Measurements from ENCODE around the gene LDLRAD1. TPM values are rescaled to one million over a fixed set of nuclear protein-coding genes. Genes with fewer than 3 reads are reported as not detected.
A peak's percentile ranks its signal among the peaks of the same experiment; 100 is the strongest.
"Not testable (repeated sequence)": the region's sequence is repeated elsewhere in the genome, so short reads cannot be mapped to it uniquely, and the experiment has no call there.

LDLRAD1 gene
- total RNA-seq, 1 donor from 2014 or later, result 0.41 TPM

DNA sequence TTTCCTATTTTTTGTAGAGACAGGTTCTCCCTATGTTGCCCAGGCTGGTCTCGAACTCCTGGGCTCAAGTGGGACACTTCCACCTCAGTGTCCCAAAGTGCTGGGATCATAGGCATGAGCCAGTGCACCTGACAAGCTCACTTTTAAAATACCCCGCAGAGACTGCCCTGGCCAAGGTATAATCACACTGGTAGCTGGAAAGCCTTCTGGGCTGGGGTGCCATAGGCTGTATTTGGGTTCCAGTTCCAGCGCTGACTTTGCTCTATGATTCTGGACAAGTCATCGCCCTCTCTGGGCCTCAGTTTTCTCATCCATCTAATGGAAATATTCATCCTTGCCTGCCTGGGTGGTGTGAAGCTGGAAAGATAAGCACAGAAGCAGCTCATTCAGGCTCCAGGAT is 10.4 kb downstream of the LDLRAD1 start:
- no peak overlapping the region for H3K4me3 ChIP-seq
- intact Hi-C loops (cut with DNase I), result no loop called here
- no peak overlapping the region for H3K27ac ChIP-seq
- DNase-seq, result peak; percentile 9
- ATAC-seq, result no peak
- TF ChIP-seq, protein P1, sequence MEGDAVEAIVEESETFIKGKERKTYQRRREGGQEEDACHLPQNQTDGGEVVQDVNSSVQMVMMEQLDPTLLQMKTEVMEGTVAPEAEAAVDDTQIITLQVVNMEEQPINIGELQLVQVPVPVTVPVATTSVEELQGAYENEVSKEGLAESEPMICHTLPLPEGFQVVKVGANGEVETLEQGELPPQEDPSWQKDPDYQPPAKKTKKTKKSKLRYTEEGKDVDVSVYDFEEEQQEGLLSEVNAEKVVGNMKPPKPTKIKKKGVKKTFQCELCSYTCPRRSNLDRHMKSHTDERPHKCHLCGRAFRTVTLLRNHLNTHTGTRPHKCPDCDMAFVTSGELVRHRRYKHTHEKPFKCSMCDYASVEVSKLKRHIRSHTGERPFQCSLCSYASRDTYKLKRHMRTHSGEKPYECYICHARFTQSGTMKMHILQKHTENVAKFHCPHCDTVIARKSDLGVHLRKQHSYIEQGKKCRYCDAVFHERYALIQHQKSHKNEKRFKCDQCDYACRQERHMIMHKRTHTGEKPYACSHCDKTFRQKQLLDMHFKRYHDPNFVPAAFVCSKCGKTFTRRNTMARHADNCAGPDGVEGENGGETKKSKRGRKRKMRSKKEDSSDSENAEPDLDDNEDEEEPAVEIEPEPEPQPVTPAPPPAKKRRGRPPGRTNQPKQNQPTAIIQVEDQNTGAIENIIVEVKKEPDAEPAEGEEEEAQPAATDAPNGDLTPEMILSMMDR (IDR thresholded peaks at IDR 0.05), result no peak
- no peaks in the 10 kb centered on the region for H3K36me3 ChIP-seq
- H3K9me3 ChIP-seq, result no peaks in the 10 kb centered on the region
- no peaks in the 10 kb centered on the region for H3K4me1 ChIP-seq
- H3K27me3 ChIP-seq, result peaks cover 3% of the 10 kb centered on the region

- Histone ChIP-seq H3K4me1 (peaks cover 5% of the 10 kb centered on the region), H3K4me3 (no peak overlapping the region), H3K27me3 (peaks cover 3% of the 10 kb centered on the region), H3K27ac (no peak overlapping the region), H3K9me3 (no peaks in the 10 kb centered on the region), H3K36me3 (no peaks in the 10 kb centered on the region)
- DNase-seq, result peak; percentile 10
- intact Hi-C loops (cut with DNase I), result no loop called here
- no peak for ATAC-seq
- TF ChIP-seq, protein P1 (IDR thresholded peaks at IDR 0.05), result no peak
Observed at GRCh38 chr1:54006508-54006907, 11.5 kb downstream of the LDLRAD1 start.

DNA sequence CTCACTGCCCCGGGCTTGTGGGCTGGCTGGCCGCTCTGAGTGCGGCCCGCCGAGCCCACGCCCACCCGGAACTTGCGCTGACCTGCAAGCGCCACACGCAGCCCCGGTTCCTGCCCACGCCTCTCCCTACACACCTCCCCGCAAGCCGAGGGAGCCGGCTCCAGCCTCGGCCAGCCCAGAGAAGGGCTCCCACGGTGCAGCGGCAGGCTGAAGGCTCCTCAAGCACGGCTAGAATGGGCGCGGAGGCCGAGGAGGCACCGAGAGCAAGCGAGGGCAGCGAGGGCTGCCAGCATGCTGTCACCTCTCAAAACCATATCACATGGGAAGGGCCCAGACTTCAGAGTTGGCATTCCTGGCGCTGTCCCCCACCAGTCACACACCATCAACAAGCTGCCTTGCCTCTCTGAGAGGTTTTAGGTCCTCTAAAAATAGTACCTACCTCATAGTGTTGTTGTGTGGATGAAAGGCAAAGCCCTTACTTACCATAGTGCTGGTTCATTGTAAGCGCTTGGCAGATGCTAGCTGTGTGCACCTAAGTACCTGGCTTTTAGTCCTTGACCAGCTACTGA is 13.4 kb downstream of the LDLRAD1 start:
- H3K36me3 ChIP-seq, result no peaks in the 10 kb centered on the region
- TF ChIP-seq, protein P1 (IDR thresholded peaks at IDR 0.05), result no peak

DNA sequence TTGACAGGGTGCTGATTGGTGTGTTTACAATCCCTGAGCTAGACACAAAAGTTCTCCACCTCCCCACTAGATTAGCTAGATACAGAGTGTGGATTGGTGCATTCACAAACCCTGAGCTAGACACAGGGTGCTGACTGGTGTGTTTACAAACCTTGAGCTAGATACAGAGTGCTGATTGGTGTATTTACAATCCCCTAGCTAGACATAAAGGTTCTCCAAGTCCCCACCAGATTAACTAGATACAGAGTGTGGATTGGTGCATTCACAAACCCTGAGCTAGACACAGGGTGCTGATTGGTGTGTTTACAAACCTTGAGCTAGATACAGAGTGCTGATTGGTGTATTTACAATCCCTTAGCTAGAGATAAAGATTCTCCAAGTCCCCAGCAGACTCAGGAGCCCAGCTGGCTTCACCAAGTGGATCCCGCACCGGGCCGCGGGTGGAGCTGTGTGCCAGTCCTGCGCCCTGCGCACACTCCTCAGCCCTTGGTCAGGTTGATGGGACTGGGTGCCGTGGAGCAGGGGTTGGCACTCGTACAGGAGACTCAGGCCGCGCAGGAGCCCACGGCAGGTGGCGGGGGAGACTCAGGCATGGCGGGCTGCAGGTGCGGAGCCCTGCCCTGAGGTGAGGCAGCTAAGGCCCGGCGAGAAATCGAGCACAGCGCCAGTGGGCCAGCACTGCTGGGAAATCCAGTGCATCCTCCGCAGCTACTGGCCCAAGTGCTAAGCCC is 14.1 kb downstream of the LDLRAD1 start:
- H3K4me3 ChIP-seq; H3K27me3 ChIP-seq; ATAC-seq; H3K9me3 ChIP-seq; H3K27ac ChIP-seq; H3K4me1 ChIP-seq; intact Hi-C loops (cut with DNase I); H3K36me3 ChIP-seq: not testable (repeated sequence)
- peak; percentile 54 for DNase-seq

More for the DNA sequence above, 13.4 kb downstream of the LDLRAD1 start:
- Histone ChIP-seq H3K9me3 (no peaks in the 10 kb centered on the region), H3K27me3 (no peaks in the 10 kb centered on the region), H3K4me3 (no peak overlapping the region), H3K27ac (no peak overlapping the region), H3K4me1 (peaks cover 5% of the 10 kb centered on the region)
- DNase-seq, result peak; percentile 42
- ATAC-seq, result no peak
- intact Hi-C loops (cut with DNase I), result no loop called here

GRCh38 chr1:54003249-54003646 is 14.7 kb downstream of the LDLRAD1 start:
- Histone ChIP-seq H3K9me3 (no peaks in the 10 kb centered on the region), H3K4me1 (peaks cover 5% of the 10 kb centered on the region), H3K36me3 (no peaks in the 10 kb centered on the region), H3K27ac (no peak overlapping the region), H3K27me3 (no peaks in the 10 kb centered on the region), H3K4me3 (no peak overlapping the region)
- intact Hi-C loops (cut with DNase I), result no loop called here
- TF ChIP-seq, protein P1 (IDR thresholded peaks at IDR 0.05), result no peak
- DNase-seq (no peak), ATAC-seq (no peak)

DNA sequence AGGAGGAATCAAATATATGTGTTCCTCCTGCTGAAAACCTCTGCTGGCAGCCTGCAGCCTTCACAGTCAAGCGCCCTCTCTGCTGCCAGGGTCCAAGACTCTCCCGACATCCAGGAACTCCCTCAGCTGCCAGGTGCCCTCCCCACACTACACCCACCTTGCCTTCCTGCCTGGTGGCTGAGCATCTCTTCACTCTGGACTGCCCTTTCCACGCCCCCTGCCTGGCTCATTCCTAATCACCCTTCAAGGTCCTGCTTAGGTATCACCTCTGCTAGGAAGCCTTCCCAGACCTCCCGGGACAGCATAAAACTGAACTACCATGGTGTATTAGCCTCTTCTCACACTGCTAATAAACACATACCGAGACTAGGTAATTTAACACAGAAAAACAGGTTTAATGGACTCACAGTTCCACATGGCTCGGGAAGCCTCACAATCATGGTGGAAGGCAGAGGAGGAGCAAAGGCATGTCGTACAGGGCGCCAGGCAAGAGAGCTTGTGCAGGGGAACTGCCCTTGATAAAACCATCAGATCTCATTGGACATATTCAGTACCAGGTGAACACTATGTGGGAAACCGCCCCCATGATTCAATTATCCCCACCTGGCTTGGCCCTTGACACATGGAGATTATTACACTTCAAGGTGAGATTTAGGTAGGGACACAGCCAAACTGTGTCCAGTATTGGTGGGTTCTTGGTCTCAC is 15.3 kb downstream of the LDLRAD1 start:
- Histone ChIP-seq H3K4me1 (peaks cover 5% of the 10 kb centered on the region), H3K27me3 (no peaks in the 10 kb centered on the region), H3K36me3 (no peaks in the 10 kb centered on the region), H3K4me3 (no peak overlapping the region), H3K9me3 (no peaks in the 10 kb centered on the region), H3K27ac (no peak overlapping the region)
- DNase-seq, result no peak
- intact Hi-C loops (cut with DNase I), result no loop called here
- peak; percentile 21 for ATAC-seq
- TF ChIP-seq, protein P1 (IDR thresholded peaks at IDR 0.05), result no peak

All from upper lobe of right lung (tissue), 1 donor.